ENCODE results near the gene SULT1A3.
"Not testable (repeated sequence)": the region's sequence is repeated elsewhere in the genome, so short reads cannot be mapped to it uniquely, and the experiment has no call there.

SULT1A3 gene

GRCh38 chr16:30186782-30187555 lies 12.1 kb upstream of the SULT1A3 start:
- in situ Hi-C loops (cut with HindIII; ENCODE audit: low sequenced_read_pairs) = no loop called here

GRCh38 chr16:30187556-30187865 lies 11.5 kb upstream of the SULT1A3 start:
- in situ Hi-C loops (cut with HindIII; ENCODE audit: low sequenced_read_pairs) = no loop called here

- in situ Hi-C loops (cut with HindIII; ENCODE audit: low sequenced_read_pairs) = no loop called here
Measured at GRCh38 chr16:30187971-30188561, 11.0 kb upstream of the SULT1A3 start.

GRCh38 chr16:30191158-30191557 lies 7.9 kb upstream of the SULT1A3 start:
- in situ Hi-C loops (cut with HindIII; ENCODE audit: low sequenced_read_pairs) = not testable (repeated sequence)

- in situ Hi-C loops (cut with HindIII; ENCODE audit: low sequenced_read_pairs) = not testable (repeated sequence)
Measured at GRCh38 chr16:30193098-30193497, 6.0 kb upstream of the SULT1A3 start.

- in situ Hi-C loops (cut with HindIII; ENCODE audit: low sequenced_read_pairs) = not testable (repeated sequence)
Measured at GRCh38 chr16:30193615-30194014, 5.4 kb upstream of the SULT1A3 start, which contains the start of the genes BOLA2B and SLX1A. Gene BOLA2B, minus strand, starts transcription at chr16:30193666. Its CDS starts 71 bp downstream, at chr16:30193595. Gene SLX1A, plus strand, starts transcription at chr16:30193875. Its CDS starts 210 bp downstream, at chr16:30194085.

- in situ Hi-C loops (cut with HindIII; ENCODE audit: low sequenced_read_pairs) = not testable (repeated sequence)
Measured at GRCh38 chr16:30194172-30194925, 4.7 kb upstream of the SULT1A3 start.

- in situ Hi-C loops (cut with HindIII; ENCODE audit: low sequenced_read_pairs) = not testable (repeated sequence)
Measured at GRCh38 chr16:30197001-30197400, 2.1 kb upstream of the SULT1A3 start.

GRCh38 chr16:30199608-30200343 lies 721 bp downstream of the SULT1A3 start:
- in situ Hi-C loops (cut with HindIII; ENCODE audit: low sequenced_read_pairs) = not testable (repeated sequence)

- in situ Hi-C loops (cut with HindIII; ENCODE audit: low sequenced_read_pairs) = not testable (repeated sequence)
Measured at GRCh38 chr16:30205541-30206236, 6.6 kb downstream of the SULT1A3 start.

GRCh38 chr16:30206252-30206651 lies 7.2 kb downstream of the SULT1A3 start:
- in situ Hi-C loops (cut with HindIII; ENCODE audit: low sequenced_read_pairs) = not testable (repeated sequence)

GRCh38 chr16:30207063-30207704 lies 8.1 kb downstream of the SULT1A3 start:
- in situ Hi-C loops (cut with HindIII; ENCODE audit: low sequenced_read_pairs) = not testable (repeated sequence)

GRCh38 chr16:30209032-30209431 lies 10.0 kb downstream of the SULT1A3 start:
- in situ Hi-C loops (cut with HindIII; ENCODE audit: low sequenced_read_pairs) = not testable (repeated sequence)

GRCh38 chr16:30211414-30211813 lies 12.4 kb downstream of the SULT1A3 start:
- in situ Hi-C loops (cut with HindIII; ENCODE audit: low sequenced_read_pairs) = not testable (repeated sequence)

- in situ Hi-C loops (cut with HindIII; ENCODE audit: low sequenced_read_pairs) = not testable (repeated sequence)
Measured at GRCh38 chr16:30217082-30217481, 18.0 kb downstream of the SULT1A3 start.

- in situ Hi-C loops (cut with HindIII; ENCODE audit: low sequenced_read_pairs) = not testable (repeated sequence)
Measured at GRCh38 chr16:30248379-30248778, 49.3 kb downstream of the SULT1A3 start, which contains the start of gene NPIPB13. Gene NPIPB13, minus strand, starts transcription at chr16:30248479. Its CDS starts 2,906 bp downstream, at chr16:30245573.
